Measurements from ENCODE around the gene PRSS33. TPM values are rescaled to one million over a fixed set of nuclear protein-coding genes. Genes with fewer than 3 reads are reported as not detected.

PRSS33 gene
- total RNA-seq, 1 experiment from 2014 or later, result not detected

GRCh38 chr16:2761886-2762583 is 25.3 kb downstream of the PRSS33 start:
- TF ChIP-seq, protein P1, sequence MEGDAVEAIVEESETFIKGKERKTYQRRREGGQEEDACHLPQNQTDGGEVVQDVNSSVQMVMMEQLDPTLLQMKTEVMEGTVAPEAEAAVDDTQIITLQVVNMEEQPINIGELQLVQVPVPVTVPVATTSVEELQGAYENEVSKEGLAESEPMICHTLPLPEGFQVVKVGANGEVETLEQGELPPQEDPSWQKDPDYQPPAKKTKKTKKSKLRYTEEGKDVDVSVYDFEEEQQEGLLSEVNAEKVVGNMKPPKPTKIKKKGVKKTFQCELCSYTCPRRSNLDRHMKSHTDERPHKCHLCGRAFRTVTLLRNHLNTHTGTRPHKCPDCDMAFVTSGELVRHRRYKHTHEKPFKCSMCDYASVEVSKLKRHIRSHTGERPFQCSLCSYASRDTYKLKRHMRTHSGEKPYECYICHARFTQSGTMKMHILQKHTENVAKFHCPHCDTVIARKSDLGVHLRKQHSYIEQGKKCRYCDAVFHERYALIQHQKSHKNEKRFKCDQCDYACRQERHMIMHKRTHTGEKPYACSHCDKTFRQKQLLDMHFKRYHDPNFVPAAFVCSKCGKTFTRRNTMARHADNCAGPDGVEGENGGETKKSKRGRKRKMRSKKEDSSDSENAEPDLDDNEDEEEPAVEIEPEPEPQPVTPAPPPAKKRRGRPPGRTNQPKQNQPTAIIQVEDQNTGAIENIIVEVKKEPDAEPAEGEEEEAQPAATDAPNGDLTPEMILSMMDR (conservative IDR thresholded peaks at IDR 0.05), result no peak
- H3K79me1 ChIP-seq (ENCODE audit: insufficient read depth, low read depth, low read length, poor library complexity, severe bottlenecking), result peaks cover 25% of the 10 kb centered on the region
- H3K4me1 ChIP-seq (ENCODE audit: insufficient read depth, low read length), result no peaks in the 10 kb centered on the region
- H3K18ac ChIP-seq (ENCODE audit: insufficient read length, low read depth, low read length), result no peak overlapping the region
- no peak overlapping the region for H2BK20ac ChIP-seq (ENCODE audit: low read depth, low read length, poor library complexity, severe bottlenecking)
- H4K5ac ChIP-seq (ENCODE audit: insufficient read length, low read depth, low read length), result no peak overlapping the region
- H3K79me2 ChIP-seq (ENCODE audit: insufficient read depth, low read length), result peaks cover 15% of the 10 kb centered on the region; the same call in 1 of the 2 replicates
- no peaks in the 10 kb centered on the region for H3K27me3 ChIP-seq (ENCODE audit: insufficient read depth, low read length)
- no peak overlapping the region for H4K91ac ChIP-seq (ENCODE audit: insufficient read length, low read depth, low read length)
- no peak overlapping the region for H2BK12ac ChIP-seq (ENCODE audit: insufficient read length, low read depth, low read length)
- no peak overlapping the region for H3K23ac ChIP-seq (ENCODE audit: insufficient read length, low read depth, low read length)
- H3K36me3 Mint-ChIP-seq (ENCODE audit: insufficient read depth in 1 of 3, low read depth in 3 of 3), result peaks cover 100% of the 10 kb centered on the region in 3 experiments
- H3T11ph ChIP-seq (ENCODE audit: low read length), result no peak overlapping the region
- no CpG with 5 or more reads among the region's 42 CpGs for WGBS (ENCODE audit: extremely low coverage, insufficient read length, low lambda C conversion rate)
- peak overlapping the region in 1 of 2 experiments; percentile 22; a peak in 1 of 5 replicates for H3K4me3 Mint-ChIP-seq
- H4K20me1 ChIP-seq (ENCODE audit: control insufficient read depth, insufficient read depth, insufficient read length), result no peaks in the 10 kb centered on the region
- H3K23me2 ChIP-seq (ENCODE audit: insufficient read length, low read depth, low read length, poor library complexity, severe bottlenecking), result no peaks in the 10 kb centered on the region
- no peak overlapping the region for H2BK120ac ChIP-seq (ENCODE audit: low read depth, low read length, poor library complexity, severe bottlenecking)
- 0 out of 4 replicates have a peak, but pooled peaks cover 0 to 3% of the 10 kb centered on the region in 2 experiments for H3K4me1 Mint-ChIP-seq
- no peak overlapping the region for H3K4ac ChIP-seq (ENCODE audit: low read depth, low read length)
- H3K9ac ChIP-seq (ENCODE audit: extremely low read depth, insufficient read length, low read length), result no peak overlapping the region
- H3K56ac ChIP-seq (ENCODE audit: insufficient read length, low read depth, low read length), result no peak overlapping the region
- peaks cover 34 to 57% of the 10 kb centered on the region in 2 experiments for H3K9me3 Mint-ChIP-seq
- no peak overlapping the region for H4K8ac ChIP-seq (replicated peaks; ENCODE audit: insufficient read length, low read depth, low read length)
- no peak overlapping the region for H2BK15ac ChIP-seq (ENCODE audit: low read depth, low read length)
- no peak for DNase-seq
- no peak overlapping the region; a peak in 1 of 7 replicates for H3K27ac Mint-ChIP-seq
- H2BK5ac ChIP-seq (ENCODE audit: insufficient read length, low read length), result no peak overlapping the region
- no peaks in the 10 kb centered on the region; the same call in 1 of the 2 replicates for H3K27me3 Mint-ChIP-seq (ENCODE audit: low read depth)
- no peak overlapping the region for H2AFZ ChIP-seq (ENCODE audit: low read length)
- H3K4me2 ChIP-seq (ENCODE audit: insufficient read depth, insufficient read length, low read length), result no peak overlapping the region
- no peaks in the 10 kb centered on the region for H3K9me3 ChIP-seq (ENCODE audit: control insufficient read depth, low read depth, low read length)
- no peak overlapping the region for H2AK5ac ChIP-seq (ENCODE audit: insufficient read length, low read length)
- no peak overlapping the region for H3K27ac ChIP-seq (ENCODE audit: insufficient read length, low read depth, low read length)
- no peak overlapping the region for H3K14ac ChIP-seq (ENCODE audit: insufficient read depth, low read length)
